Measurements from ENCODE around the gene SLC15A5. TPM values are rescaled to one million over a fixed set of nuclear protein-coding genes. Genes with fewer than 3 reads are reported as not detected.

The SLC15A5 gene
- total RNA-seq, 4 donors from 2014 or later = not detected

DNA sequence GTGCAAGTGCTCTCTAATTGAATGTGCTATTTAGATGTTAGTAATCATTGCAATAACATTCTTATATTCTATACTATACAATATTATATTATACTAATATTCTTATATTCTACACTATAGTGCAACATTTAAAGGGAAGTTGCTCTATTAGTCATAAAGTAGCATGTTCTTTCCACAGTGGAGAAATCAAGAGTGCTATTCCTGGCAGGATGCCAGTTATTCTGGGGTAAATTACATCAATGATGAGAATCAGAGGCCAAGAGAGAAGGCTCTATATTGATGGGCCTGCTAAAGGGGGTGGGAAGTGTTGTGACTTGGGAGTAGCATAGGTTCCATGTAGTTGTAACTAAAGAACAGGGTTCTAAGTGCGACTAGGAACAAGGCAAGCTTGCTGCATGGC, 121.5 kb downstream of the SLC15A5 start:
- Histone ChIP-seq H3K27me3 (no peaks in the 10 kb centered on the region), H3K27ac (replicated peaks in 1 of 4) (no peak overlapping the region), H3K36me3 (no peaks in the 10 kb centered on the region), H3K9me3 (no peaks in the 10 kb centered on the region), H3K4me1 (no peaks in the 10 kb centered on the region), H3K4me3 (no peak overlapping the region)
- WGBS = 92% methylated on average over 1 of the region's 1 CpG
- no peak for DNase-seq (ENCODE audit: extremely low spot score)
- no peak for TF ChIP-seq POLR2AphosphoS5 (IDR thresholded peaks at IDR 0.05)
- TF ChIP-seq, protein P1, sequence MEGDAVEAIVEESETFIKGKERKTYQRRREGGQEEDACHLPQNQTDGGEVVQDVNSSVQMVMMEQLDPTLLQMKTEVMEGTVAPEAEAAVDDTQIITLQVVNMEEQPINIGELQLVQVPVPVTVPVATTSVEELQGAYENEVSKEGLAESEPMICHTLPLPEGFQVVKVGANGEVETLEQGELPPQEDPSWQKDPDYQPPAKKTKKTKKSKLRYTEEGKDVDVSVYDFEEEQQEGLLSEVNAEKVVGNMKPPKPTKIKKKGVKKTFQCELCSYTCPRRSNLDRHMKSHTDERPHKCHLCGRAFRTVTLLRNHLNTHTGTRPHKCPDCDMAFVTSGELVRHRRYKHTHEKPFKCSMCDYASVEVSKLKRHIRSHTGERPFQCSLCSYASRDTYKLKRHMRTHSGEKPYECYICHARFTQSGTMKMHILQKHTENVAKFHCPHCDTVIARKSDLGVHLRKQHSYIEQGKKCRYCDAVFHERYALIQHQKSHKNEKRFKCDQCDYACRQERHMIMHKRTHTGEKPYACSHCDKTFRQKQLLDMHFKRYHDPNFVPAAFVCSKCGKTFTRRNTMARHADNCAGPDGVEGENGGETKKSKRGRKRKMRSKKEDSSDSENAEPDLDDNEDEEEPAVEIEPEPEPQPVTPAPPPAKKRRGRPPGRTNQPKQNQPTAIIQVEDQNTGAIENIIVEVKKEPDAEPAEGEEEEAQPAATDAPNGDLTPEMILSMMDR (IDR thresholded peaks at IDR 0.05) = no peak
- no peak for TF ChIP-seq POLR2A (IDR thresholded peaks at IDR 0.05; ENCODE audit: low read depth)
- TF ChIP-seq EP300 (IDR thresholded peaks at IDR 0.05) = no peak
- intact Hi-C loops (cut with DNase I) = no loop called here

DNA sequence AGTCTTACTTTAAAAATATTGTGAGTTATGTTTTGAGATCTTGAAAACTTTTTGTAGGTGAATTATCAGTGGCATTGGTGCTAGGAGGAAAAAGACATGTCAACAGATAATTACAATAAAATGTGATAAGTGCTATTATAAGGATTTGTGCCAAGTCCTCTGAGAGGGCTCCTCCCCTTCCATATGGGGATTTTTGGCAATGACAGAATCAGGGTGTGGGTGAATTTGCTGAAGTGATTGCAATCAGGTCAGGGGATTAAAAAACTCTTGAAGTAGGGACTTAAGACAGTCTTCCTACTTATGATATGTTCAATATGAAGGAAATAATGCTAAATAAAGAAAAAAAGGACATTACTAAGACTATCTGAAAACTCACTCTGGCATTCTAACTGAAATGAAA, 122.5 kb downstream of the SLC15A5 start:
- no peak for DNase-seq (ENCODE audit: extremely low spot score)
- no peak overlapping the region for H3K27ac ChIP-seq (replicated peaks in 1 of 4)
- H3K4me1 ChIP-seq = no peaks in the 10 kb centered on the region
- intact Hi-C loops (cut with DNase I) = no loop called here
- TF ChIP-seq POLR2AphosphoS5 (IDR thresholded peaks at IDR 0.05) (no peak), POLR2A (IDR thresholded peaks at IDR 0.05; ENCODE audit: low read depth) (no peak), EP300 (IDR thresholded peaks at IDR 0.05) (no peak)
- TF ChIP-seq, protein P1 (IDR thresholded peaks at IDR 0.05) = no peak
- H3K9me3 ChIP-seq = no peaks in the 10 kb centered on the region
- H3K36me3 ChIP-seq = no peaks in the 10 kb centered on the region
- no peaks in the 10 kb centered on the region for H3K27me3 ChIP-seq
- H3K4me3 ChIP-seq = no peak overlapping the region

DNA sequence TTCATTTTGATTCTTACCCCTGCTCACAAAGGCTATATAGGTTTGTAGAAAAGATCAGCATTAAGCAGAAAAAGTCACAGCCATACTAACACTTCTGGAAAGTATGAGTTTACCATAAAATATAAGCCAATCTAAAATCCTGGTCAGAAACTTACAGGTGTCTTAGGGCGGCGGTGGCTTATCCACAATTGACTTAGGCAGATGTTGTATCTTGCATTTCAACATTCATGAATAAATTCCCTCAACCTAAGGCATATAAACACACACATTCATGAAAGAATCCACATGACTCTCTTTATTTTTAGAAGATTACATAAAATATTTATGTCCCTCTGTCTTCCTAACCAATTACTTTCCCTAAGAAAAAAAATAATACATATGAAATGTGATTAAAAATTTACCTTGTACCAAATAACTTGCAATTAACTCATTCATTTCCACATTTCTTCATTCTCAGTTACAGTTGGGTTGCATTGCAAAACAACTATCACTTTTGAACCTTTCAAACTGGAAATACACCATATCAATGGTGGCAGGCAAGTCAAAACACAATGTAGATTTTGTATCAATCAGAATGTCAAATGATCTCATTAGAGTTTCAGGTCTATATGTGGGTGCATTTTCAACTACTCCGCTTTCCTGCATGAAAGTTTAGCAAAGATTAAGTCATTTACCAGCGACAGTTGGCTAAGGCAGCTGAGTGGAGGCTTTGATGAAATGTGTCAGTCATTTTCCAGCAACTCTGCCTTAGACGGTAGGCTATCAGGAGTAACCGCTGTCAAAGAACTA, 124.4 kb downstream of the SLC15A5 start:
- 92% methylated on average over 6 of the region's 6 CpGs for WGBS
- H3K36me3 ChIP-seq = no peaks in the 10 kb centered on the region
- H3K27ac ChIP-seq (replicated peaks in 1 of 4) = no peak overlapping the region
- H3K9me3 ChIP-seq = no peaks in the 10 kb centered on the region
- no peak for TF ChIP-seq POLR2AphosphoS5 (IDR thresholded peaks at IDR 0.05)
- TF ChIP-seq, protein P1 (IDR thresholded peaks at IDR 0.05) = no peak
- no peak for TF ChIP-seq EP300 (IDR thresholded peaks at IDR 0.05)
- no peak for TF ChIP-seq POLR2A (IDR thresholded peaks at IDR 0.05; ENCODE audit: low read depth)
- intact Hi-C loops (cut with DNase I) = no loop called here
- no peaks in the 10 kb centered on the region for H3K27me3 ChIP-seq
- no peaks in the 10 kb centered on the region for H3K4me1 ChIP-seq
- DNase-seq (ENCODE audit: extremely low spot score) = no peak
- no peak overlapping the region for H3K4me3 ChIP-seq

DNA sequence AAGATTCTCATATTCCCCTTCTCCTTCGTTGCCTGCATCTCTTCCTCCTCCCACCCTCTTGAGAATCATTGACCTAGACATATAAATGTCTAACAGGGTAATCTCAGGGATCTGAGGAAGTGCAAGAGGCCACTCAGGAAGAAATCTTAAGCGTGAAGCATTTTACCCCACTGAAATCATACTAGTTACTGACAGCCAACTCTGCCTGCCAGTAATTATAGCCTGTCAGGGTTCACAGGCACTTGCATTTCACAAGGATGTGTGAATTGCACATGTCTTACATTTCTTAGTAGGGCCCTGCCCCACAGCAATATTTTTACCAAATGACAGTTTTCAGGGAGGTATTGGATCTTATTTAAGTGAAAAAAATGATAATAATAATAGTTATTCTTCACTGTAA, 127.2 kb downstream of the SLC15A5 start:
- Histone ChIP-seq H3K27me3 (no peaks in the 10 kb centered on the region), H3K4me3 (no peak overlapping the region), H3K27ac (replicated peaks in 1 of 4) (no peak overlapping the region), H3K4me1 (peaks cover 0 to 5% (median 2%) of the 10 kb centered on the region in 4 donors), H3K36me3 (no peaks in the 10 kb centered on the region), H3K9me3 (no peaks in the 10 kb centered on the region)
- 59% methylated on average over 2 of the region's 2 CpGs for whole genome bisulfite sequencing
- TF ChIP-seq, protein P1 (IDR thresholded peaks at IDR 0.05) = no peak
- TF ChIP-seq POLR2A (IDR thresholded peaks at IDR 0.05; ENCODE audit: low read depth) (no peak), EP300 (IDR thresholded peaks at IDR 0.05) (no peak), POLR2AphosphoS5 (IDR thresholded peaks at IDR 0.05) (no peak)
- no peak for DNase-seq (ENCODE audit: extremely low spot score)
- intact Hi-C loops (cut with DNase I) = no loop called here

DNA sequence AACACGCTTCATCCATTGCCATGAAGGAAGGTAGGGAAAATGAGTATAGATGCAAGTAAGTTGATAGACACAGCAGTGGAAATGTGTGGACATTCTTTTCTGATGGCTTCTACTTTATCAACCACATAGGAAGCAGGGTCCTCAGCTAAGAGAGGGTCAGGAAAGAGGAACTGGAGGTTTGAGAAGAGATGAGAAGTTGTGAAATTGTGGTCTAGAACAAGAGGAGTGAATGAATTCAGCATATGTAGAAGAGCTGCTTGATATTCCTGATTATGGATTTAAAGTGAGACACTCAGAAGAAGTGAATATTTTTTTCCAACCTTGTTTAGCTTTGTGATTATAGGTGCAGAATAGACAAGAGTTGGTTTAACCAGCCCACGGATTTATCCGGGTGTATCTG, 128.5 kb downstream of the SLC15A5 start:
- H3K36me3 ChIP-seq = no peaks in the 10 kb centered on the region
- H3K9me3 ChIP-seq = no peaks in the 10 kb centered on the region
- no peak overlapping the region for H3K27ac ChIP-seq (replicated peaks in 1 of 4)
- TF ChIP-seq, protein P1 (IDR thresholded peaks at IDR 0.05) = no peak
- no peaks in the 10 kb centered on the region for H3K27me3 ChIP-seq
- H3K4me1 ChIP-seq = peaks cover 0 to 6% (median 2%) of the 10 kb centered on the region in 4 donors
- 89% methylated on average over 3 of the region's 3 CpGs for WGBS
- intact Hi-C loops (cut with DNase I) = no loop called here
- no peak overlapping the region for H3K4me3 ChIP-seq
- DNase-seq (ENCODE audit: extremely low spot score) = no peak
